ENCODE measurements around the gene SLC25A21. TPM values are rescaled to one million over a fixed set of nuclear protein-coding genes. Genes with fewer than 3 reads are reported as not detected.

SLC25A21 gene
- total RNA-seq, 6 experiments from 2014 or later: 0.09 to 0.37 (median 0.18) TPM; not detected in 1

DNA sequence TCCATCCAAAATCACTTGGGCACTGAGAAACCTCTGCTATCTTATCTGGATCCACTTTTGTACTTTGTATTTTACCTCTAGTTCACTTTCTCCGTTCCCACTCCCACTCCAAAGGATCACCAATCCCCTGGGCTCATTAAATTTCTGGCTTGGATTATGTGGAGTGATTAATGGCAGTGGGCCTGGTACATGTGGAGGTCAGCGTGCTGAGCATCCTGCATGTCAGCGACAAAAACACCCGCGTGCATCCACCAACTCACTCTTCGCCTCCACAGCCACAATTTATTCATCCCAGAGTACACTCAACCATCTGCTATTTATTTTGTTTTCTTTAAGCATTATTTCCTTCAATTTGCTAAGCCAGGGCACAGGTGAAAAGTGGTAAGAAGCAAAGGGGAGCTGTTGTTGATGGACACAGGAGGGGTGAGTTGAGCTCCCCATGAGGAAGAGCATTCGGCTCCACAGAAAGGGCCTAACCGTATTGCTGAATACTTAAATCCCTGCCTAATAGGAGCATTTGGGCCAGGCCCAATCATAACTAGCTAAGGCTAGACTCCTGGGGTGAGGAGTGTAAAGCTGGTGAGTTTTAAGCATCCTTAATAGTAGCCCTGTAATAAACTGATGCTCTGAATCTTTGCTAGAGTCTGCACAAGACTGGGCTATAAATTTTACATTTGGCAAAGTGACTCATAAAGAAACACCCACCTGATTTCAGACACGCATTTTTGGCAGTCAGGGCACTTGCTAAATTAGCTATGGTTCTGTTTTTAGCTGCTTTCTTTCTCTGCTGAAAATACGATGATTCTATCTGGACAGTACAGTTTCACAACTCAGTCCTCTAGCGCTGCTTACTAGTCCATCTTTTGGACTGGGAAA, 137.8 kb downstream of the SLC25A21 start:
- TF ChIP-seq POLR2A (IDR thresholded peaks at IDR 0.05) (no peak), CTCF (IDR thresholded peaks at IDR 0.05) (no peak)
- H3K27ac ChIP-seq: no peak overlapping the region
- no peaks in the 10 kb centered on the region for H3K4me1 ChIP-seq
- no peaks in the 10 kb centered on the region for H3K36me3 ChIP-seq
- ATAC-seq (no peak), DNase-seq (no peak)
- no peak overlapping the region for H3K4me3 ChIP-seq
- no peaks in the 10 kb centered on the region for H3K9me3 ChIP-seq
- WGBS (ENCODE audit: insufficient coverage, low coverage, low lambda C conversion rate, missing lambda C conversion rate): 67% methylated on average over 11 of the region's 11 CpGs
- no peaks in the 10 kb centered on the region for H3K27me3 ChIP-seq
- intact Hi-C loops (cut with DNase I): no loop called here

DNA sequence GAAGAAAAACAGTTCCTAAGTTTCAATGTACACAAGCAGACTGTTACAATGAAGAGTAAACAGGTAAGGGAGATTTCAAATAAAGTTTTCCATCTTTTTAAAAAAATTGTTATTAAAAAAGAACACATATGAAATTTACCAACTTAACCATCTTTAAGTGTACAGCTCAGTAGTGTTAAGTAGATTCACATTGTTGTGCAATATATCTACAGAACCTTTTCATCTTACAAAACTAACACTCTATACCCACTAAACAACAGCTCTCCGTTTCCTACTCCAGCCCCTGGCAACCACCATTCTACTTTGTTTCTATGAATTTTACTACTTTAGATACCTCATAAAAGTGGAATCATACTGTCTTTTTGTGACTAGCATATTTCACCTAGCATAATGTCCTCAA, 139.5 kb downstream of the SLC25A21 start:
- Histone ChIP-seq H3K9me3 (no peaks in the 10 kb centered on the region), H3K27me3 (no peaks in the 10 kb centered on the region), H3K4me1 (no peaks in the 10 kb centered on the region), H3K4me3 (no peak overlapping the region), H3K36me3 (no peaks in the 10 kb centered on the region), H3K27ac (no peak overlapping the region)
- DNase-seq: no peak
- no peak for ATAC-seq
- TF ChIP-seq POLR2A (IDR thresholded peaks at IDR 0.05) (no peak), CTCF (IDR thresholded peaks at IDR 0.05) (no peak)
- WGBS (ENCODE audit: insufficient coverage, low coverage, low lambda C conversion rate, missing lambda C conversion rate): 69% methylated on average over 1 of the region's 1 CpG
- intact Hi-C loops (cut with DNase I): no loop called here

GRCh38 chr14:37027188-37027824, 145.1 kb downstream of the SLC25A21 start:
- DNase-seq (no peak), ATAC-seq (no peak)
- H3K27ac ChIP-seq: no peak overlapping the region
- intact Hi-C loops (cut with DNase I): no loop called here
- TF ChIP-seq CTCF (IDR thresholded peaks at IDR 0.05) (no peak), POLR2A (IDR thresholded peaks at IDR 0.05) (no peak)
- no peak overlapping the region for H3K4me3 ChIP-seq
- H3K4me1 ChIP-seq: no peaks in the 10 kb centered on the region
- no peaks in the 10 kb centered on the region for H3K27me3 ChIP-seq
- no peaks in the 10 kb centered on the region for H3K9me3 ChIP-seq
- H3K36me3 ChIP-seq: no peaks in the 10 kb centered on the region
- WGBS (ENCODE audit: insufficient coverage, low coverage, low lambda C conversion rate, missing lambda C conversion rate): 37% methylated on average over 4 of the region's 4 CpGs

- Histone ChIP-seq H3K27me3 (no peaks in the 10 kb centered on the region), H3K4me3 (no peak overlapping the region), H3K27ac (no peak overlapping the region), H3K9me3 (no peaks in the 10 kb centered on the region), H3K4me1 (no peaks in the 10 kb centered on the region), H3K36me3 (no peaks in the 10 kb centered on the region)
- TF ChIP-seq CTCF (IDR thresholded peaks at IDR 0.05): no peak
- no peak for TF ChIP-seq POLR2A (IDR thresholded peaks at IDR 0.05)
- ATAC-seq (no peak), DNase-seq (no peak)
- 65% methylated on average over 5 of the region's 5 CpGs for WGBS (ENCODE audit: insufficient coverage, low coverage, low lambda C conversion rate, missing lambda C conversion rate)
- intact Hi-C loops (cut with DNase I): no loop called here
These were observed 148.4 kb downstream of the SLC25A21 start for GRCh38 chr14:37023875-37024565.
